ENCODE measurements around the gene SNX15. TPM values are rescaled to one million over a fixed set of nuclear protein-coding genes. Genes with fewer than 3 reads are reported as not detected.

The SNX15 gene
- total RNA-seq, 3 donors from 2014 or later (not counting 1 experiment from before 2014, with no cell fraction given), result 16.9 to 28.1 (median 27.1) TPM

GRCh38 chr11:65055538-65055937 lies 28.3 kb downstream of the SNX15 start:
- Mint-ChIP-seq H3K9me3 (no peaks in the 10 kb centered on the region), H3K27ac (no peak overlapping the region), H3K27me3 (ENCODE audit: low read depth in 2 of 2) (peaks cover 0 to 6% of the 10 kb centered on the region in 2 donors), H3K36me3 (no peaks in the 10 kb centered on the region), H3K4me1 (peaks cover 5 to 9% of the 10 kb centered on the region in 2 donors), H3K4me3 (no peak overlapping the region)
- TF ChIP-seq CTCF (IDR thresholded peaks at IDR 0.05), result no peak
- Histone ChIP-seq H3K4me3 (ENCODE audit: low read length) (no peak overlapping the region), H3K36me3 (ENCODE audit: control insufficient read depth, insufficient read depth, low read length) (no peaks in the 10 kb centered on the region), H3K9me3 (ENCODE audit: control insufficient read depth, insufficient read depth, low read length) (no peaks in the 10 kb centered on the region), H3K4me1 (ENCODE audit: control insufficient read depth, insufficient read depth, low read length) (peaks cover 11% of the 10 kb centered on the region), H3K27me3 (ENCODE audit: control insufficient read depth, insufficient read depth, low read length) (no peaks in the 10 kb centered on the region), H3K27ac (ENCODE audit: low read length) (no peak overlapping the region)
- DNase-seq (no peak), ATAC-seq (no peak)
- no CpG with 5 or more reads among the region's 1 CpG for WGBS (ENCODE audit: insufficient coverage)
- intact Hi-C loops (cut with micrococcal nuclease), result no loop called here

- no peak for TF ChIP-seq CTCF (IDR thresholded peaks at IDR 0.05)
- peaks cover 5 to 9% of the 10 kb centered on the region in 2 donors for H3K4me1 Mint-ChIP-seq
- ATAC-seq, result no peak
- peaks cover 11% of the 10 kb centered on the region for H3K4me1 ChIP-seq (ENCODE audit: control insufficient read depth, insufficient read depth, low read length)
- intact Hi-C loops (cut with micrococcal nuclease), result no loop called here
- no peaks in the 10 kb centered on the region for H3K36me3 Mint-ChIP-seq
- H3K4me3 ChIP-seq (ENCODE audit: low read length), result no peak overlapping the region
- no peak overlapping the region for H3K27ac Mint-ChIP-seq
- no peaks in the 10 kb centered on the region for H3K36me3 ChIP-seq (ENCODE audit: control insufficient read depth, insufficient read depth, low read length)
- 91% methylated on average over 6 of the region's 6 CpGs for WGBS (ENCODE audit: insufficient coverage)
- H3K27me3 ChIP-seq (ENCODE audit: control insufficient read depth, insufficient read depth, low read length), result no peaks in the 10 kb centered on the region
- no peak overlapping the region for H3K27ac ChIP-seq (ENCODE audit: low read length)
- no peak for DNase-seq
- H3K9me3 Mint-ChIP-seq, result no peaks in the 10 kb centered on the region
- no peaks in the 10 kb centered on the region for H3K9me3 ChIP-seq (ENCODE audit: control insufficient read depth, insufficient read depth, low read length)
- H3K4me3 Mint-ChIP-seq, result no peak overlapping the region
- peaks cover 0 to 8% of the 10 kb centered on the region in 2 donors for H3K27me3 Mint-ChIP-seq (ENCODE audit: low read depth in 2 of 2)
Measured at GRCh38 chr11:65056999-65057398, 29.8 kb downstream of the SNX15 start.

- ATAC-seq (no peak), DNase-seq (no peak)
- Histone ChIP-seq H3K27ac (ENCODE audit: low read length) (no peak overlapping the region), H3K27me3 (ENCODE audit: control insufficient read depth, insufficient read depth, low read length) (no peaks in the 10 kb centered on the region), H3K9me3 (ENCODE audit: control insufficient read depth, insufficient read depth, low read length) (no peaks in the 10 kb centered on the region), H3K4me3 (ENCODE audit: low read length) (no peak overlapping the region), H3K4me1 (ENCODE audit: control insufficient read depth, insufficient read depth, low read length) (peaks cover 11% of the 10 kb centered on the region), H3K36me3 (ENCODE audit: control insufficient read depth, insufficient read depth, low read length) (no peaks in the 10 kb centered on the region)
- Mint-ChIP-seq H3K27ac (no peak overlapping the region), H3K9me3 (no peaks in the 10 kb centered on the region), H3K27me3 (ENCODE audit: low read depth in 2 of 2) (peaks cover 2 to 8% of the 10 kb centered on the region in 2 donors), H3K36me3 (no peaks in the 10 kb centered on the region), H3K4me1 (peaks cover 5 to 9% of the 10 kb centered on the region in 2 donors), H3K4me3 (no peak overlapping the region)
- 97% methylated on average over 6 of the region's 7 CpGs for WGBS (ENCODE audit: insufficient coverage)
- no peak for TF ChIP-seq CTCF (IDR thresholded peaks at IDR 0.05)
- intact Hi-C loops (cut with micrococcal nuclease), result no loop called here
Measured at GRCh38 chr11:65057526-65057925, 30.3 kb downstream of the SNX15 start.

GRCh38 chr11:65058012-65058411 lies 30.8 kb downstream of the SNX15 start:
- intact Hi-C loops (cut with micrococcal nuclease), result no loop called here
- DNase-seq (no peak), ATAC-seq (no peak)
- no peaks in the 10 kb centered on the region for H3K36me3 ChIP-seq (ENCODE audit: control insufficient read depth, insufficient read depth, low read length)
- TF ChIP-seq CTCF (IDR thresholded peaks at IDR 0.05), result no peak
- H3K27ac ChIP-seq (ENCODE audit: low read length), result no peak overlapping the region
- Mint-ChIP-seq H3K36me3 (no peaks in the 10 kb centered on the region), H3K4me1 (peaks cover 5 to 9% of the 10 kb centered on the region in 2 donors), H3K4me3 (no peak overlapping the region), H3K27ac (no peak overlapping the region), H3K9me3 (no peaks in the 10 kb centered on the region), H3K27me3 (ENCODE audit: low read depth in 2 of 2) (peaks cover 7 to 8% of the 10 kb centered on the region in 2 donors)
- H3K4me1 ChIP-seq (ENCODE audit: control insufficient read depth, insufficient read depth, low read length), result peaks cover 11% of the 10 kb centered on the region
- H3K4me3 ChIP-seq (ENCODE audit: low read length), result no peak overlapping the region
- H3K27me3 ChIP-seq (ENCODE audit: control insufficient read depth, insufficient read depth, low read length), result no peaks in the 10 kb centered on the region
- WGBS (ENCODE audit: insufficient coverage), result 92% methylated on average over 13 of the region's 13 CpGs
- no peaks in the 10 kb centered on the region for H3K9me3 ChIP-seq (ENCODE audit: control insufficient read depth, insufficient read depth, low read length)

Data from natural killer cell (primary cell).